B cell (primary cell): Measurements from ENCODE around the gene KLHL24. TPM values are rescaled to one million over a fixed set of nuclear protein-coding genes. Genes with fewer than 3 reads are reported as not detected.

Experiments used
- ATAC-seq: fragments of 200-7000 bp; cut with Tn5 transposase; one replicate; pipeline ENCODE4 v1.10.0; 2021; ENCODE audit warnings: low read depth, mild to moderate bottlenecking, moderate number of reproducible peaks, moderate library complexity
- CTCF ChIA-PET: fragments of 350-600 bp; sonication (Branson Sonifier 250); formaldehyde crosslinking; loops from one replicate; lab custom pipeline; 2021; ENCODE audit warnings: antibody characterized with exemption, inconsistent platforms; lab: Charles Lee
- POLR2A ChIA-PET: fragments of 350-600 bp; sonication (Branson Sonifier 250); formaldehyde crosslinking; loops from one replicate; lab custom pipeline; 2021; ENCODE audit warnings: antibody characterized with exemption; lab: Charles Lee
- DNase-seq: peaks from one replicate; pipeline ENCODE4 v3.0.0; 2013
- H2AFZ ChIP-seq: 2 replicates; pipeline ENCODE4 v1.6.1; 2012; ENCODE audit warnings: mild to moderate bottlenecking, low read depth, low read length; ENCODE audit not compliant: insufficient read depth, poor library complexity, severe bottlenecking
- H3K27ac ChIP-seq, 2 donors: 1 replicate in 1 of 2; 2 replicates in 1 of 2; pipeline ENCODE4 v1.5.1; 2012 to 2013; ENCODE audit warnings: low read length in 2 of 2, mild to moderate bottlenecking in 2 of 2, moderate library complexity in 1 of 2
- H3K27me3 ChIP-seq, 4 experiments: fragments of 200-600 bp in 1 of 4; sonication (generic) in 1 of 4; replicated peaks in 1 of 4; 1 replicate in 2 of 4; 2 replicates in 2 of 4; pipeline versions ENCODE4 v1.6.1 to v1.7.0; 2013 to 2016; ENCODE audit warnings: low read length in 3 of 4, mild to moderate bottlenecking in 2 of 4, mixed read lengths in 1 of 4, moderate library complexity in 1 of 4; ENCODE audit not compliant: insufficient read depth in 4 of 4, control insufficient read depth in 3 of 4; ENCODE audit errors: control extremely low read depth in 1 of 4
- H3K36me3 ChIP-seq, 2 experiments: replicated peaks in 1 of 2; 1 replicate in 1 of 2; 2 replicates in 1 of 2; pipeline versions ENCODE4 v1.6.1 to v1.7.1; 2013; ENCODE audit warnings: low read length in 1 of 2; ENCODE audit not compliant: insufficient read depth in 2 of 2, control insufficient read depth in 1 of 2; ENCODE audit errors: control extremely low read depth in 1 of 2, extremely low read depth in 1 of 2
- H3K4me1 ChIP-seq, 2 donors: fragments of 200-600 bp in 1 of 2; sonication (generic) in 1 of 2; 1 replicate in 1 of 2; 2 replicates in 1 of 2; pipeline versions ENCODE4 v1.5.1 to v1.6.1; 2013 to 2017; ENCODE audit warnings: low read length in 2 of 2; ENCODE audit not compliant: control insufficient read depth in 2 of 2, insufficient read depth in 2 of 2
- H3K4me2 ChIP-seq: replicated peaks from 2 replicates; pipeline ENCODE3; 2012; ENCODE audit warnings: mild to moderate bottlenecking, low read depth, low read length; ENCODE audit not compliant: poor library complexity, severe bottlenecking
- H3K4me3 ChIP-seq, 5 experiments: fragments of 200-600 bp in 1 of 5; sonication (generic) in 1 of 5; 1 replicate in 3 of 5; 2 replicates in 2 of 5; pipeline versions ENCODE4 v1.5.1 to v1.7.0; 2011 to 2016; ENCODE audit warnings: low read length in 4 of 5, mild to moderate bottlenecking in 4 of 5, low read depth in 2 of 5, control low read depth in 1 of 5, moderate library complexity in 1 of 5; ENCODE audit not compliant: insufficient read depth in 1 of 5; ENCODE audit errors: control extremely low read depth in 1 of 5, extremely low read depth in 1 of 5
- H3K79me2 ChIP-seq: fragments of 200-600 bp; sonication (generic); one replicate; pipeline ENCODE4 v1.6.0; 2016; ENCODE audit warnings: low read length; ENCODE audit not compliant: control insufficient read depth, insufficient read depth
- H3K9ac ChIP-seq: fragments of 200-600 bp; sonication (generic); 2 replicates; pipeline ENCODE4 v1.6.1; 2017; ENCODE audit warnings: mild to moderate bottlenecking, low read length, moderate library complexity
- H3K9me3 ChIP-seq, 3 donors: one replicate each; pipeline versions ENCODE4 v1.6.1 to v1.7.1; 2013; ENCODE audit warnings: low read length in 2 of 3; ENCODE audit not compliant: control insufficient read depth in 2 of 3, insufficient read depth in 1 of 3; ENCODE audit errors: control extremely low read depth in 1 of 3
- H4K20me1 ChIP-seq: 2 replicates; pipeline ENCODE4 v1.6.0; 2012; ENCODE audit warnings: mild to moderate bottlenecking, low read length; ENCODE audit not compliant: insufficient read depth, control insufficient read depth, poor library complexity, severe bottlenecking
- H3K27ac Mint-ChIP-seq: one replicate; pipeline ENCODE4 v1.8.0; 2021; ENCODE audit warnings: mixed read lengths
- H3K27me3 Mint-ChIP-seq: one replicate; pipeline ENCODE4 v1.8.0; 2021; ENCODE audit warnings: mixed read lengths
- H3K4me1 Mint-ChIP-seq: one replicate; pipeline ENCODE4 v1.8.0; 2021; ENCODE audit warnings: mixed read lengths
- H3K4me3 Mint-ChIP-seq: one replicate; pipeline ENCODE4 v1.8.0; 2021; ENCODE audit warnings: mixed read lengths
- H3K9me3 Mint-ChIP-seq: one replicate; pipeline ENCODE4 v1.8.0; 2022; ENCODE audit warnings: mixed read lengths; ENCODE audit not compliant: insufficient read depth
- EZH2 ChIP-seq: IDR thresholded peaks from 2 replicates; pipeline ENCODE4 v1.6.1; 2012; ENCODE audit warnings: borderline replicate concordance, low read depth, mild to moderate bottlenecking, moderate library complexity, low read length; ENCODE audit not compliant: insufficient read depth, poor library complexity, severe bottlenecking
- WGBS: methylation state at CpG from one replicate; pipeline ENCODE4 v1.1.5; 2013; ENCODE audit warnings: missing lambda C conversion rate; ENCODE audit not compliant: insufficient coverage; 5-methylcytosine and 5-hydroxymethylcytosine counted together
- intact Hi-C: fragments of 100-400 bp; cut with micrococcal nuclease; formaldehyde crosslinking; loops from one replicate; pipeline ENCODE4 v1.10.0; 2022
- polyA plus RNA-seq: library from polyadenylated mRNA; depleted of rRNA; stranded (reverse); fragments of >200 nt; gene quantifications from 2 replicates; pipeline ENCODE4 v1.2.3, GENCODE V29; 2012
- total RNA-seq, 2 donors: library from RNA; stranded (reverse); fragments of 120-200 nt in 1 of 2; gene quantifications; 1 replicate in 1 of 2; 2 replicates in 1 of 2; pipeline versions ENCODE4 v1.2.3 to v1.2.4, GENCODE V29; 2013 to 2022
- TF ChIP-seq, protein P1 (sequence below): fragments of 200-600 bp; IDR thresholded peaks from one replicate; pipeline ENCODE4 v1.8.0; 2022; ENCODE audit warnings: antibody characterized with exemption, mild to moderate bottlenecking

The KLHL24 gene
- total and polyA plus RNA-seq, 2 donors (not counting 1 experiment from before 2014, with no cell fraction given), result 37.4 to 134 TPM

DNA sequence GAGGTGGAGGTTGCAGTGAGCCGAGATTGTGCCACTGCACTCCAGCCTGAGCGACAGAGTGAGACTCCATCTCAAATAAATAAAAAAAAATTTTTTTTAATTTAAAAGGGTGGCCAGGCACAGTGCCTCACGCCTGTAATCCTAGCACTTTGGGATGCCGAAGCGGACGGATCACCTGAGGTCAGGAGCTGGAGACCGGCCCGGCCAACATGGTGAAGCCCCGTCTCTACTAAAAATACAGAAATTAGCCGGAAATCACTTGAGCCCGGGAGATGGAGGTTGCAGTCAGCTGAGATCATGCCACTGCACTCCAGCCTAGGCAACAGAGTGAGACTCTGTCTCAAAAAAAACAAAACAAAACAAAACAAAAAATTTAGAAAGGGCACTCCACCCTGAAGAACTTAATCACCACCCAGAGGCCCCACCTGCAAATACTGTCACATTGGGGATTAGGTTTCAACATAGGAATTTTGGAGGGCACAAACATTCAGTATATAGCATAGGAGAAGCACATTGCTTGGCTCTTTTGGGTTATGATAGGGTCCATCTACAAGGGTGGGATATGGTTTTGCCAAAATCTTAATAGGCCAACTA, 55.1 kb downstream of the KLHL24 start:
- Mint-ChIP-seq H3K4me3 (no peak overlapping the region), H3K9me3 (no peaks in the 10 kb centered on the region), H3K27me3 (no peaks in the 10 kb centered on the region), H3K27ac (no peak overlapping the region), H3K4me1 (no peaks in the 10 kb centered on the region)
- Histone ChIP-seq H3K4me2 (no peak overlapping the region), H4K20me1 (no peaks in the 10 kb centered on the region), H2AFZ (no peak overlapping the region), H3K9ac (no peak overlapping the region), H3K4me1 (no peaks in the 10 kb centered on the region), H3K4me3 (no peak overlapping the region), H3K27ac (no peak overlapping the region), H3K9me3 (no peaks in the 10 kb centered on the region), H3K79me2 (no peaks in the 10 kb centered on the region), H3K36me3 (no peaks in the 10 kb centered on the region), H3K27me3 (no peaks in the 10 kb centered on the region)
- no peak for DNase-seq
- intact Hi-C loops, result no loop called here
- POLR2A ChIA-PET, result no interaction called here
- no peak for ATAC-seq
- CTCF ChIA-PET, result no interaction called here
- TF ChIP-seq, protein P1, sequence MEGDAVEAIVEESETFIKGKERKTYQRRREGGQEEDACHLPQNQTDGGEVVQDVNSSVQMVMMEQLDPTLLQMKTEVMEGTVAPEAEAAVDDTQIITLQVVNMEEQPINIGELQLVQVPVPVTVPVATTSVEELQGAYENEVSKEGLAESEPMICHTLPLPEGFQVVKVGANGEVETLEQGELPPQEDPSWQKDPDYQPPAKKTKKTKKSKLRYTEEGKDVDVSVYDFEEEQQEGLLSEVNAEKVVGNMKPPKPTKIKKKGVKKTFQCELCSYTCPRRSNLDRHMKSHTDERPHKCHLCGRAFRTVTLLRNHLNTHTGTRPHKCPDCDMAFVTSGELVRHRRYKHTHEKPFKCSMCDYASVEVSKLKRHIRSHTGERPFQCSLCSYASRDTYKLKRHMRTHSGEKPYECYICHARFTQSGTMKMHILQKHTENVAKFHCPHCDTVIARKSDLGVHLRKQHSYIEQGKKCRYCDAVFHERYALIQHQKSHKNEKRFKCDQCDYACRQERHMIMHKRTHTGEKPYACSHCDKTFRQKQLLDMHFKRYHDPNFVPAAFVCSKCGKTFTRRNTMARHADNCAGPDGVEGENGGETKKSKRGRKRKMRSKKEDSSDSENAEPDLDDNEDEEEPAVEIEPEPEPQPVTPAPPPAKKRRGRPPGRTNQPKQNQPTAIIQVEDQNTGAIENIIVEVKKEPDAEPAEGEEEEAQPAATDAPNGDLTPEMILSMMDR, result no peak
- no peak for TF ChIP-seq EZH2
- 99% methylated on average over 10 of the region's 11 CpGs for WGBS

GRCh38 chr3:183692436-183692835, 57.0 kb downstream of the KLHL24 start:
- Histone ChIP-seq H3K36me3 (no peaks in the 10 kb centered on the region), H3K27ac (no peak overlapping the region), H3K79me2 (peaks cover 13% of the 10 kb centered on the region), H3K9ac (no peak overlapping the region), H3K4me2 (no peak overlapping the region), H3K4me3 (no peak overlapping the region), H3K27me3 (no peaks in the 10 kb centered on the region), H3K4me1 (peaks cover 4 to 5% of the 10 kb centered on the region in 2 donors), H4K20me1 (no peaks in the 10 kb centered on the region), H2AFZ (no peak overlapping the region), H3K9me3 (no peaks in the 10 kb centered on the region)
- Mint-ChIP-seq H3K9me3 (no peaks in the 10 kb centered on the region), H3K4me1 (peaks cover 5% of the 10 kb centered on the region), H3K27ac (no peak overlapping the region), H3K27me3 (no peaks in the 10 kb centered on the region), H3K4me3 (no peak overlapping the region)
- POLR2A ChIA-PET, result no interaction called here
- no peak for ATAC-seq
- no peak for DNase-seq
- no peak for TF ChIP-seq EZH2
- TF ChIP-seq, protein P1, result no peak
- intact Hi-C loops, result no loop called here
- 86% methylated on average over 1 of the region's 10 CpGs for WGBS
- CTCF ChIA-PET, result no interaction called here
